GM19193 (cell line): ENCODE measurements around the gene MACROH2A2.

Experiments used
- POLR2A ChIP-seq: IDR thresholded peaks from 4 replicates; pipeline ENCODE4 v1.6.1; 2011; ENCODE audit not compliant: insufficient read depth, insufficient read length; ENCODE audit errors: extremely low read depth

MACROH2A2 gene

DNA sequence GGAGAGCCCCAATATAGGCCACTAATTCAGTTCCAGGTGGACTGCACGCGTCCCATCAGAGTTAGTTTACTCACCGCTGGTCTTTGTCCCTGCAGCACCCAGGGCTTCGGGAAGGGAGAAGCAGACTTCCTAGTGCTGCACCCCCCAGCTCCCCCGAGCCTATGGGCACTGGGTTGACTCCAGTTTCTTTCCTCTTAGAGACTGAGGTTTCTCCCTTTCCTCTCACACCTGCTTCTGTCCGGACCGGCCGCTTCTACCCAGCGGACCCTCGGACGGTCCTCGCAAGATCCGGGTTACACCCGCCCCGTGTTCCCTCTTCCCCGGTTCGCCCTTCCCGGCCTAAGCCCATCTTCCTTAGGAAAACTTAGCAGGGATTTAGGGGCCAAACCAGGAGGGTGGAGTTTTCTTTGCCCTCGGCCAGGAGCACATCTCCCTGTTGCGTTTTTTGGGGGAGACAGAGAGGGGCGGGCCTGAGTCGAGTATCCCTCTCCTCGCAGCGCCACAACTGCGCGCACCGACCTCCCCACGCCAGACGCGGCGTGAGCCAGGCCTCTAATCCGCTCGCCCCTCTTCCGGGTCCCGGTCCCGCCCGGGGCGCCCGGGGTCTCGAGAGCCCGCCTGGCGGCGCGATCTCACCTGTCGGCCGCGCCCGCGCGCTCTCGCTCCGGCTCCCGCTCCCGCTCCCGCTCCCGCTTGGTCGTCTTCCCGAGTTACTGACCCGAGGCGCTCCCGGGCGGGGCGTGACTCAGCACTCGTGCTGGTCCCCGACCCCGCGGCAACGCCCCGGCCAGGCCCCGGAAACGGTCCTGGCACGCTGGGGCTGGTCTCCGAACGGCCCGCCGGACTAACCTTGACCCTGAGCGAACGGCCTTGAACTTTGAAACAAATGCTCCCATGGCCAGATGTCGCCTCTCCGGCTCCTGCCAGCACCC, 79.7 kb downstream of the MACROH2A2 start, which contains the start of gene AIFM2:
Gene AIFM2, minus strand, starts transcription at position 728 of the 932 bp plus-strand sequence. CDS start 8,741 bp downstream, outside the sequence.
- peak; percentile 75 for TF ChIP-seq POLR2A

DNA sequence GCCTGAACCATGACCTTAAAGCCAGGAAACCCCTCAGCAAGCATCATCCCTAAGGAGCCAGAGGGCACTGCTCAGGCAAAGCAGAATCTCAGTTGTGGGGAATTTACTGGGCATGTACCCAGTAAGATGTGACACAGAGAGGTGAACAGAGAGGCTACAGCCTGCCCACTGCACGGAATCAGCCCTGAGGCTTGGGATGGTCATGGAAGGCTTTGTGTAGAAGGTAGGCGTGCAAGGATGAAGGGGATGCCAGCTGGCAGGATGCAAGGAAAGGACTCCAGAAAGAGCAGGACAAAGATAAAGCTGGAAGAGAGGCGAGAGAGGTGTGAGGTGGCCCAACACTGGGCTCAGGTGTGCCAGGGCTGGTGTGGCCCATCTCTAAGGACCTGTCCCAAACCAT, 82.4 kb downstream of the MACROH2A2 start:
- no peak for TF ChIP-seq POLR2A

- no peak for TF ChIP-seq POLR2A
Measured at GRCh38 chr10:70135684-70136083, 83.0 kb downstream of the MACROH2A2 start.

DNA sequence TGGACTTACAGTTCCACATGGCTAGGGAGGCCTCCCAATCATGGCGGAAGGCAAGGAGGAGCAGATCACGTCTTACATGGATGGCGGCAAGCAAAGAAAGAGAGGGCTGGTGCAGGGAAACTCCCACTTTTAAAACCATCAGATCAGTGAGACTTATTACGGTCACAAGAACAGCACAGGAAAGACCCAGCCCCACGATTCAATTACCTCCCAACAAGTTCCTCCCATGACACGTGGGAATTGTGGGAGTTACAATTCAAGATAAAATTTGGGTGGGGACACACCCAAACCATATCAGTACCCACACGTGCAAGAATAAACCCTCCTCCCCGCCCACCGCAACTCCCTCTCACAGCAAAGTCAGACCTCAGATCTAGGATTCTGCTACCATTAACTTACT, 84.5 kb downstream of the MACROH2A2 start:
- TF ChIP-seq POLR2A = no peak

DNA sequence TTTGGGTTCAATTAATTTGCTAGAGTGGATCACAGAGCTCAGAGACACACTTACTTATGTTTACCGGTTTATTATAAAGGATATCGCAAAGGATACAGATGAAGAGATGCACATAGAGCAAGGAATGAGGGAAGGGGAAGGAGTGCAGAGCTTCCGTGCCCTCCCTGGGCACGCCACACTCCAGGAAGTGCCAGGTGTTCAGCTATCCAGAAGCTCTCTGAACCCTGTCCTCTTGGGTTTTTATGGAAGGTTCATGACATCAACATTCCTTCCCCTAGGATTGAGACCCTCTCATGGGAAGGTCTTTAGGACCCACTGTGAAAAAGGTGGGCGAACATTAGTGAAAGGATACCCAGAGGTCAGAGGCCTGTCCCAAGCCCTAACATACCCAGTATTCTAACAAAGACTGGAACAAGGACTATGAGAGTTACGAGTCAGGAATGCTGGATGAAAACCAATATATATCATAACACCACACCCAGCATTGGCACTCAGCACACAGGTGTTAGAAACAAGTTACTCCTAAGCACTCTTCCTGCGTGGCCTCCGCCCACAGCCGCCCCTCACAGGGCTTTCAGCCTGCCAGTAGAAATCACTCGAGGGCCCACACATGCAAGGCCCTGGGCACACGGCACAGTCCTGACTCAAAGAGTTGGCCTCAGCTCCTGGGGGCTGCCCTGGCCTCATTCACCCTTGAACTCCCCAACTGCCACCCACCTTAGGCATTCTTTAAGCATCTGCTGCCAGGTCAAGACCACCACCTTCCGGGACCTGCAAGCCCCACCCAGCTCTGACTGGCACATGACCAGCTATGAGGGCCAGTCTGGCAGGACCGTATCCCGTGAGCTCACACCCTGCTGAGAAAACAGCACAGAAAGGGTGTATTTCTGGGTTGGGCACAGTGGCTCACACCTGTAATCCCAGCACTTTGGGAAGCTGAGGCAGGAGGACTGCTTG, 85.6 kb downstream of the MACROH2A2 start:
- no peak for TF ChIP-seq POLR2A

GRCh38 chr10:70139151-70139996, 86.7 kb downstream of the MACROH2A2 start:
- TF ChIP-seq POLR2A = no peak

DNA sequence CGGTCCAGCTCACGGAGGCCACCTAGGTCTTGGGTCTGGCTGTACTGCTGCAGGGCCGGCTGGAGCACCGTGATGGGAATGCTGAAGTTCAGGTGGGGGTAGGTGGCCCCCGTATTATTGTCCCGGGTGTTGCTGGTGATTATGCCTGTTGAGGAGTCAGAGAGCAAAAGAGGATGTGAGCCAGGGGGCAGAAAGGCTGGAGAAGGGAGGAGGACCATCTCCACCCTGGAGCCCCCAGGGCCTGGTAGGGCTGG, 87.3 kb downstream of the MACROH2A2 start:
- no peak for TF ChIP-seq POLR2A

DNA sequence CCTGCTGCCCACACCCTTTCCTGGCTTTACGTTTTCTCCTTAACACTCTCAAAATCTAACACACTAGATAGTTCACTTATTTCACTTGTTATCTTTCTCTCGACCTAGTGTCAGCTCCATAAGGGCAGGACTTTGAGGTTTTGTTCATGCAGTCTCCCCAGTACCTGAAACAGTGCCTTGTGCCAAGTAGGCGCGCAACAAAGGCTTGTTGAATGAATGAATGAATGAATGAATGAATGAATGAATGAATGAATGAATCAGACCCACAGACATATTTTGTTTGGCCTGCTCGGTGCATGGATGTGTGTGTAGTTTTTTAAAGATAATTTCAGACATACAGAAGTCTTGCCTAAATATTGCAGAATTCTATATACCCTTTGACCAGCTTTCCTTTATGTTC, 87.7 kb downstream of the MACROH2A2 start:
- TF ChIP-seq POLR2A = no peak

DNA sequence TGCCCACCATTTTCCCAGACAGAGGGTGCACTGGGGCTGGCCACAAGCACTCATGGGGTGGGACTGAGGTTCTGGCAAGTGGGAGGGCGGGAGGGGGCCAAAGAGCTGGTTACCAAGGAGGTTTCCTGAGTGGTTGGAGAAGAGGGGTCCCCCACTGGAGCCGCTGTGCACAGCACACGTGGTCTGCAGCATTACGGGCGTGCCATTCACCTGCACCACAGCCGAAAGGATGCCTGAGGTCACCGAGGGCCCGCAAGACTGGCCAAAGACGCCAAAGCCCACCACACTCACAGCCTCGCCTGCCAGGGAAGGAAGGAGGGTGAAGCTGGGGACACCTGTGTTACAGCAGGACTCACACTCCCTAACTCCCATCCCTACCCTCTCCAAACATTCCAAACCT, 89.9 kb downstream of the MACROH2A2 start:
- no peak for TF ChIP-seq POLR2A

GRCh38 chr10:70144372-70145110, 91.9 kb downstream of the MACROH2A2 start:
- no peak for TF ChIP-seq POLR2A

DNA sequence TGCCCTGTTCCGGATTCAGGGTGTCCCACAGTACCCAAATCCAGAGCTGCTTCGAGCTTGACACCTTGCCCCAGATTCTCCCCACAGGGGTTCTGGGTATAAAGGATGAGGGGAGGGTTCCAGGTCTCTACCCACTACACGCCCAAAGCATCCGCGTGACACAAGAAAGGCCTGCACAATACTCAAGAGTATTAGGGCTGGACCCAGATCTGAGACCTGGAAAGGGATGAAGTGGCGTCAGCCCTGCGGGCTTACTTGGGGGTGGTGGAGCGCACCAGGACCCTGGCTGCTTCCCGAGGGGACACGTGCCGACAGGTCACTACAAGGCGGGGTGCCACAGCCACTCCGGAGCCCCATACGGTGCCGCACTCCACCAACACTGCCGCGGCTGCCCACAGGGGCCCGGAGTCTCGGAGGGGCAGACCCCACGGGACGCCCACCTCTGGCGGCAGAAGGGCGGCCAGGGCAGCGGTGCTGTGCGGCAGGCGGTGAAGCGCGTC, 92.6 kb downstream of the MACROH2A2 start:
- no peak for TF ChIP-seq POLR2A

DNA sequence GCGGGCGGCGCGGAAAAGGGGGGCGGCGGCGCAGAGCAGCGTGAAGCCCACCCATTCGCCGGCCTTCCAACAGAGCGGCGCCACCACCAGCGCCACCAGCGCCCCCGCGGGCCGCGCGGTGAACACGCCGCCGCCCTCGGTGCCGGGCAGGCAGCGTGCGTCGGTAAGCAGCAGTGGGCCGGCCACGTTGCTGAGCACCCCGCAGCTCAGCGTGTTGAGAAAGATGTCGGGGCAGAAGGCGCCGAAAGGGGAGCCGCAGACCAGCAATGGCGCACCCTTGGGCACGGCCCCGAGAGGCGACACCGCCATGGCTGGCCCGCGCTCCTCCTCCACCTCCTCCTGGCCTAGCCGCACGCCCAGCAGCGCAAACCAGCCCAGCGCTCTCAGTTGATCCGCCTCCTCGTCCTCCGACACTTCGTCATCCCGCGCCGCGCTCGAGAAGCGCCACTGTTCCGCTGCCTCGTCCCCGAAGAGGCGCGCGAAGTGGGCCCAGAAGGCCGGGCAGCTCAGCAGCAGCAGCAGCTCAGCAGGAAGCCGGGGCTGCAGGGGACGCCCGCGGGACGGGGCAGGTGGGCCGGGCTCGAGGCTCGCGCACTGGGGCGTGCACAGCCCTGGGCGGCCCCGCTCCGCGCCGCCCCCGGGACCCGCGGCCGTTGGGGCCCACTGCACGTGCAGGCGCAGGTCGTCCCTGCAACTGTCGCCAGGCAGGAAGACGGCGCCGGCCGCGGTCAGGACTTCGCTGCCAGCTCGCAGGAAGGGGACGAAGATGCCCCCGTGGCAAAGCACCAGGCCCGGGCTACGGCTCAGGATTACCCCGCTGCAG, 93.2 kb downstream of the MACROH2A2 start:
- no peak for TF ChIP-seq POLR2A

DNA sequence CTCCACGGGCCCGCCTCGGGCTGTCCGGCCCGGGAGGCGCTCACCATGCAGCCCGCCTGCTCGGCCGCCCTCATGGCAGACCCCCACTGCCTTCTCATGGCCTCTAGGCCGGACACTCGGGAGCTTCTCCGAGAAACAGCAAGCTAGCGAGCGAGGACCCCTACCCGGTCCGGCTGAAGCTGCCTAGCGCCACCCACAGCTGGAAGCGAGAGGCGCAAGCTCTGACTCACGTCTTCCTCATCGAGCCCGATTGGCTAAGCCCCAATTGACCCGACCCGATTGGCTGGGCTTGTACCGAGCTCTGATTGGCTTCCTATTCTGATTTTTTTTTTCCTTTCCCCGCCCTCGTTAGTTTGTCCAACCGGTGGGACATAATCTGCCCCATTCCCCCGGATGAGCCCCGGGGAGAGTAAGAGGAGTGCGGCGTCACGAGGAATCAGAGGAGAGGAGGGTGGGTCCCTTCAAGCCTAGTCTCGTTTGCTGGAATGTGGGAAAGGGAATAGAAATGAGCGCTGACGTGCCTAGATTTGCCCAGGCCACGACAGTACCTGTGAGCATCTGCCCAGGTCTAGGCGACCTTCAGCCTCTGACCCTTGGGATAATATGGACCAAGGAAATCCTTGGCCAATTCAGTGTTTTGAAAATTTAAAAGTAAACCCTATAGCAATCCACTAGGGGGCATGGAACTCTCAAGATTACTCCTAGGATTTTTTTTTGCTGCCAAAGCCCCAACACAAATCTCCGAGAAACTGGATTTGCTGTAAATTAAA, 94.0 kb downstream of the MACROH2A2 start, which contains the start of gene TYSND1:
Gene TYSND1, minus strand, starts transcription at position 212 of the 770 bp plus-strand sequence. Its CDS starts 114 bp downstream, at position 98.
- TF ChIP-seq POLR2A = peak; percentile 86

- TF ChIP-seq POLR2A = no peak
Measured at GRCh38 chr10:70147259-70147625, 94.6 kb downstream of the MACROH2A2 start.
